Cardiac muscle cell (in vitro differentiated cells and primary cell): ENCODE data around the gene HIVEP3. TPM values are rescaled to one million over a fixed set of nuclear protein-coding genes. Genes with fewer than 3 reads are reported as not detected.

ENCODE experiments used
- DNase-seq, 2 donors: peaks; one replicate each; pipeline versions ENCODE4 v3.0.0 to v3.0.0-alpha.2; 2010 to 2017; ENCODE audit warnings: low read depth in 1 of 2, low spot score in 1 of 2
- H3K27ac ChIP-seq: fragments of 200-600 bp; sonication (generic); 2 replicates; pipeline ENCODE4 v1.5.1; 2016
- H3K27me3 ChIP-seq: fragments of 200-600 bp; sonication (generic); 2 replicates; pipeline ENCODE4 v1.6.0; 2016; ENCODE audit warnings: control low read depth
- H3K36me3 ChIP-seq: fragments of 200-600 bp; sonication (generic); 2 replicates; pipeline ENCODE4 v1.5.1; 2016; ENCODE audit warnings: control low read depth
- H3K4me1 ChIP-seq: fragments of 200-600 bp; sonication (generic); 2 replicates; pipeline ENCODE4 v1.8.1; 2017; ENCODE audit warnings: low read depth, mild to moderate bottlenecking, mixed run types
- H3K4me3 ChIP-seq: fragments of 200-600 bp; sonication (generic); 2 replicates; pipeline ENCODE4 v1.5.1; 2016; ENCODE audit warnings: mild to moderate bottlenecking
- H3K9me3 ChIP-seq: fragments of 200-600 bp; sonication (generic); 2 replicates; pipeline ENCODE4 v1.5.1; 2017; ENCODE audit warnings: low read depth, mild to moderate bottlenecking, control low read depth
- CTCF ChIP-seq: IDR thresholded peaks from 2 replicates; pipeline ENCODE4 v1.5.1; 2012; ENCODE audit warnings: low read depth, mild to moderate bottlenecking, low read length
- polyA plus RNA-seq: library from polyadenylated mRNA; unstranded; fragments of >200 nt; fragmentation: Nextera tagmentation; extraction: Ambion mirVana; gene quantifications from 2 replicates; pipeline ENCODE4 v1.2.1, GENCODE V29; 2016
- total RNA-seq: library from RNA; depleted of rRNA; stranded (reverse); fragments of >200 nt; gene quantifications from 2 replicates; pipeline ENCODE4 v1.2.3, GENCODE V29; 2016

HIVEP3 gene
- total and polyA plus RNA-seq, 2 experiments from 2014 or later = 0.42 to 0.62 TPM

DNA sequence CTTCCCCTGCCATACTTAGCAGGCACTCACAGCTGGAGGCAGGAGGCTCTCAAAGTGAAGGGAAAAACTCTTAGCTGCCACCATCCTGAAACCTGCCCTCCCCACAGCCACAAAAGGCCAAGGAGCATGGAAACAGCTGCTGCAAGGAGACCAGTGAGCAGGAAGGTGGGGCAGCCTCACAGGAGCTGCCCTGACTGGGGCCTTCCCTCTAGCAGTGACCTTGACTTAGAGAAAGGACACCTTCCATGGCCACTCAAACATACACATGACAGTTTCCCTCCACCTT lies 126.3 kb downstream of the HIVEP3 start:
- no peaks in the 10 kb centered on the region for H3K36me3 ChIP-seq
- no peak overlapping the region for H3K27ac ChIP-seq
- H3K4me3 ChIP-seq = no peak overlapping the region
- no peaks in the 10 kb centered on the region for H3K4me1 ChIP-seq
- no peaks in the 10 kb centered on the region for H3K27me3 ChIP-seq
- DNase-seq = no peak
- H3K9me3 ChIP-seq = no peaks in the 10 kb centered on the region
- TF ChIP-seq CTCF = no peak

GRCh38 chr1:41791667-41792484 lies 126.8 kb downstream of the HIVEP3 start:
- Histone ChIP-seq H3K36me3 (no peaks in the 10 kb centered on the region), H3K27me3 (no peaks in the 10 kb centered on the region), H3K4me1 (no peaks in the 10 kb centered on the region), H3K4me3 (no peak overlapping the region), H3K27ac (no peak overlapping the region), H3K9me3 (no peaks in the 10 kb centered on the region)
- TF ChIP-seq CTCF = no peak
- no peak for DNase-seq

- no peak for TF ChIP-seq CTCF
- Histone ChIP-seq H3K27me3 (no peaks in the 10 kb centered on the region), H3K36me3 (no peaks in the 10 kb centered on the region), H3K4me1 (no peaks in the 10 kb centered on the region), H3K4me3 (no peak overlapping the region), H3K9me3 (no peaks in the 10 kb centered on the region), H3K27ac (no peak overlapping the region)
- DNase-seq = no peak
These were observed 128.4 kb downstream of the HIVEP3 start for GRCh38 chr1:41790351-41790750.

DNA sequence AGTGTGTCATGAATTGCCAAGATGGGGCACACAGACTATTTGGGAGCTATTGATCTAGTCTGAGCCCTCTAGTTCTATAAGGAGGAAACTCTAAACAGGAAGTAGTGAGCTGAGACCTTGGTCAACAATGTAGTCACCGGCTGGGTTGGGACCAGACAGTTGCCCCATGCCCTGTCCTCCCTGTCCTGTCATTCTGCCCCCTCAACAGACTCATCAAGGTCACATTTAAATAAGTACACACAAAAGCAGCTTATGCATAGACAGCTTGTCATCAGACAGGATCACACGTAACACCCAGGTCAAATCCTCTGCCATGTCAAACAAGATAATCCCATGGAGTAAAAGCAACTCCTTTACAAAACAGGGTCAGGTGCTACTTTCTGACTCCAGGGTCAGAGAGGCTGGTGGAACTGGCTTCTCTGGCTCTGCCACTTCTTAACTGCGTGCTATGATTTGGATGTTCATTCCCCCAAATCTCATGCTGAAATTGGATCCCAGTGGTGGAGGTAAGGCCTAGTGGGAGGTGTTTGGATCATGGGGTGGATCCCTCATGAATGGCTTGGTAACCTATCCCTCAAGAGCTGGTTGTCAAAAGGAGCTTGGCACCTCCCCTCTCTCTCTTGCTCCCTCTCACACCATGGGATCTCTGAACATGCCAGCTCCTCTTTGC lies 128.9 kb downstream of the HIVEP3 start:
- H3K36me3 ChIP-seq = no peaks in the 10 kb centered on the region
- no peak overlapping the region for H3K27ac ChIP-seq
- no peaks in the 10 kb centered on the region for H3K27me3 ChIP-seq
- DNase-seq = no peak
- H3K9me3 ChIP-seq = no peaks in the 10 kb centered on the region
- H3K4me1 ChIP-seq = no peaks in the 10 kb centered on the region
- no peak overlapping the region for H3K4me3 ChIP-seq
- TF ChIP-seq CTCF = no peak

- no peak for TF ChIP-seq CTCF
- no peak for DNase-seq
- Histone ChIP-seq H3K36me3 (no peaks in the 10 kb centered on the region), H3K27me3 (no peaks in the 10 kb centered on the region), H3K4me3 (no peak overlapping the region), H3K9me3 (no peaks in the 10 kb centered on the region), H3K27ac (no peak overlapping the region), H3K4me1 (no peaks in the 10 kb centered on the region)
These were observed 130.3 kb downstream of the HIVEP3 start for GRCh38 chr1:41788427-41788826.
